Stimulated activated CD4-positive, alpha-beta T cell treated with anti-CD3 and anti-CD28 coated beads, Interleukin-15, amount 100 ng/mL, for 1 hour (primary cell): ENCODE measurements around the gene PACSIN3.
"Not testable (repeated sequence)": the region's sequence is repeated elsewhere in the genome, so short reads cannot be mapped to it uniquely, and the experiment has no call there.

Experiments
- DNase-seq, 2 donors: peaks; one replicate each; pipeline ENCODE4 v3.0.0-alpha.2; 2020; ENCODE audit warnings: low read depth in 1 of 2, low spot score in 1 of 2

PACSIN3 gene

GRCh38 chr11:47198161-47198560 is 11.9 kb upstream of the PACSIN3 start:
- not testable (repeated sequence) for DNase-seq

GRCh38 chr11:47192111-47192510 is 5.9 kb upstream of the PACSIN3 start:
- no peak for DNase-seq

- not testable (repeated sequence) for DNase-seq
These were observed 4.9 kb upstream of the PACSIN3 start for GRCh38 chr11:47191137-47191536.

GRCh38 chr11:47189100-47189834 is 3.0 kb upstream of the PACSIN3 start:
- DNase-seq, result no peak

- no peak for DNase-seq
These were observed 2.0 kb upstream of the PACSIN3 start for GRCh38 chr11:47188259-47188658.

GRCh38 chr11:47187723-47188122 is 1.5 kb upstream of the PACSIN3 start:
- DNase-seq, result no peak

- peak in 1 of 2 donors; percentile 29 for DNase-seq
These were observed 764 bp upstream of the PACSIN3 start for GRCh38 chr11:47186700-47187695.

- DNase-seq, result no peak
These were observed 744 bp downstream of the PACSIN3 start for GRCh38 chr11:47185305-47186075.

- DNase-seq, result no peak
These were observed 1.4 kb downstream of the PACSIN3 start for GRCh38 chr11:47184711-47185304.

- DNase-seq, result no peak
These were observed 2.3 kb downstream of the PACSIN3 start for GRCh38 chr11:47183969-47184368.

GRCh38 chr11:47183031-47183856 is 3.0 kb downstream of the PACSIN3 start:
- DNase-seq, result no peak

- DNase-seq, result no peak
These were observed 3.9 kb downstream of the PACSIN3 start for GRCh38 chr11:47182380-47182779.

- DNase-seq, result no peak
These were observed 5.0 kb downstream of the PACSIN3 start for GRCh38 chr11:47181271-47181670.

- no peak for DNase-seq
These were observed 6.0 kb downstream of the PACSIN3 start for GRCh38 chr11:47180006-47180787.

- DNase-seq, result peak in 1 of 2 donors; percentile 11
These were observed 6.6 kb downstream of the PACSIN3 start for GRCh38 chr11:47179655-47179991.

- DNase-seq, result no peak
These were observed 7.2 kb downstream of the PACSIN3 start for GRCh38 chr11:47178737-47179654.

GRCh38 chr11:47178316-47178715 is 7.9 kb downstream of the PACSIN3 start:
- DNase-seq, result no peak

- no peak for DNase-seq
These were observed 8.4 kb downstream of the PACSIN3 start for GRCh38 chr11:47177846-47178245.
